NCI-H128 (cell line): ENCODE data around the gene RPS21.

ENCODE experiments used
- DNase-seq: peaks from one replicate; lab custom pipeline; 2025; ENCODE audit not compliant: unreplicated experiment; lab: John Stamatoyannopoulos, UW

Gene RPS21

DNA sequence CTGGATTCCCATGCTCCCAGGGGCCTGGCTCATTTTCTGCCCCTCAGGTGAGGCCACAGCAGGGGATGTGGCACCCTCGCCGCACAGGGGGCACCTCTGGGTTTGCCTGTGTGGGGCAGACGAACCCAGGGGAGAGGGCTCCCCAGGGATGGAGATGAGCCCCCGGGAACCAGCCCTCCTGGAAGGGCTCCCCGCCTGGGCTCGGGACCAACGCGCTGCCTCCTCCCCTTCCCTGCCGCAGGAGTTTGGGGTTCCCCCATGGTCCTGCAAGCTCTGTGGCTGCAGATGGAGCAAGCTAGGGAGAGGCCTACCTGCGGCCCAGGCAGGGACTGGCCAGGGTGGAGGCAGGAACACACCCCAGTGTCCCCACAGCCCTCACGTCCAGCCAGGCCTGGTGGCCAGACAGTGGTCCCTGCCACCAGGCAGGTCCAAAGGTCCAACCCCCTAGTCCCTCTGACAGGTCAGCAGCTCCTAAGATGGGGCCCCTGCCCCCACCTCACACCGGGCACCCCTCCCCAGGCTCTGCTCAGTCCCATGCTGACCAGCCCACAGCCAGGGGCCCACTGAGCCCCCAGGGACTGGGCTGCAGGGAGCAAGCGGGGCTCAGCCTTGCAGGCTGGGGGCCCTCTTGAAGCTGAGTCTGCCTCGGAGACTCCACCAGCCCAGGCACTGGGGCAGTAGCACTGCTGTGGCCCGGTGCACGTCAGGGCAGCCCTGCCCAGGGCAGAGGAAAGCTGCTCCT, 33.4 kb upstream of the RPS21 start:
- no peak for DNase-seq

DNA sequence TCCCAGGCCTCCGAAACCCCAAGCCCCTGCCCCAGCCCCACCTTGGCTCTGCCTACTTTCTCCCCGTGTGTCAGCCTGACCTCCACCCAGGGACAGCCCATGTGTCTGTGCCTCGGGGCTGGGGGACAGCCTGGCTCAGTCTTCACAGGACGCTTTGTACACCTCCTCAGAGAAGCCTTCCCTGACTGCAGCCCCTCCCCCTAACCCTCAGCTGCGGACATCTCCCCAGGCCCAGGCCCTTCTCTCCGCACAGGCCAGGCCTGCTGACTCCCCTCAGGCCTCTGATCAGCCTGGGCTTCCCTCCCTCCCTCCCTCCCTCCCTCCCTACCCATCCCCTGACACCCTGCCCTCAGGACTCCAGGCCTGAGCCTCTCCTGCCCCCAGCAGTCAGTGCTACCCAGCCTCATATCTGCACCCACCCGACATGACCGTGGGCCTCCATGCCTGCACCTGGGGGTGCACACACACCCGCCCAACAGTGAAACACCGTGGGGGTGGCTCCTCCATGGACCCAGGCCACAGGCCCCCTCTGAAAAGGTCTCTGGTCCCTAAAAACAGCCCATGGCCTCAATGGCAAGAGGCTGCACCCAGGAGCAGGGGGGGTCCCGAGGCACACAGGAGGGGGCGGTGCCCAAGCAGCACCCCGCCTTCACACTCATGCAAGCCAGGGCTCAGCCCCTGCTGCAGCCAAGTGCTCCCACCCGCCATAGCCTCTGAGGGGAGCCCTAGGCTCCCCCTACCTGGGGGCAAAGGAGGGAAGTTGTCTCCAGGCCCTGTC, 32.7 kb upstream of the RPS21 start:
- no peak for DNase-seq

DNA sequence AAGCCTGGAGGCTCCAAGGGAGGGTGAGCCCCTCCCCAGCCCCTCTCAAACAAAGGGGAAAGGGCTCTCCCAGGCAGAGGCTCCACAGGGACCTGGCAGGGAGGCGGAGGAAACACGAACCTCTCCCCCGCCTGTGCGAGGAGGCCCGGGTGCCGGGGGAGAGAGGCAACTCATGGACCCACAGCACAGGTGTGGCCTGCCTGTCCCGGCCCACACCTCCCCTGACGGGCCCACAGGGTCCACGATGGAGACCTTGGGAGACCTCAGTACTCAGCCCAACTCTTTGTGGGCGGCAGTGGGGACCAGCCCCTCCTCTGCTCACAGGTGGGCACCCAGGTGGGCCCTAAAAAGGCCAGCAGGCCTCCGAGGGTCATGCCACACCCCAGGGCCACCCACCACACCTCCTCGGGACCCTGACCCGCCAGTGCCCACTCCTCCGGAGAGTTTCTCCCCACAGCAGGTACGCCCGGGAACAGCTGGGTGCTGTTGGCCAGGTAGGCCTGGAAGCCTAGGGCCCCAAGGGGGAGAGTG, 32.0 kb upstream of the RPS21 start:
- DNase-seq = no peak

DNA sequence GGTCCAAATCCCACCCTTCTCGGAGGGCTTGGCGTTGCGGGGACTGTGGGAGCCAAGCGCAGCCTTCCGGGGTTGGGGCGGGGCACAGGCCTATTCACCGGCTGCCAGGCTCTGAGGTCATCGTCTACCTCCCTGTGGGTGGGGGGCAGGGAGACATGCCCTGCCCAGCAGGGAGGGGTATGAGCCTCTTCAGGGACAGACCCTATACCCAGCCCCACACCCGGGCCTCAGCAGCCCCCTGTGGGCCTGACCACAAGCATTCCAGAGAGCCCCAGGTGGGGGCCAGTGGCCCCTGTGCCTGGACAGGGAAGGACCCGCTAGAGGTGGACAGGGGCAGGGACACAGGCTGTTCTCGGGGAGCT, 31.4 kb upstream of the RPS21 start:
- no peak for DNase-seq

DNA sequence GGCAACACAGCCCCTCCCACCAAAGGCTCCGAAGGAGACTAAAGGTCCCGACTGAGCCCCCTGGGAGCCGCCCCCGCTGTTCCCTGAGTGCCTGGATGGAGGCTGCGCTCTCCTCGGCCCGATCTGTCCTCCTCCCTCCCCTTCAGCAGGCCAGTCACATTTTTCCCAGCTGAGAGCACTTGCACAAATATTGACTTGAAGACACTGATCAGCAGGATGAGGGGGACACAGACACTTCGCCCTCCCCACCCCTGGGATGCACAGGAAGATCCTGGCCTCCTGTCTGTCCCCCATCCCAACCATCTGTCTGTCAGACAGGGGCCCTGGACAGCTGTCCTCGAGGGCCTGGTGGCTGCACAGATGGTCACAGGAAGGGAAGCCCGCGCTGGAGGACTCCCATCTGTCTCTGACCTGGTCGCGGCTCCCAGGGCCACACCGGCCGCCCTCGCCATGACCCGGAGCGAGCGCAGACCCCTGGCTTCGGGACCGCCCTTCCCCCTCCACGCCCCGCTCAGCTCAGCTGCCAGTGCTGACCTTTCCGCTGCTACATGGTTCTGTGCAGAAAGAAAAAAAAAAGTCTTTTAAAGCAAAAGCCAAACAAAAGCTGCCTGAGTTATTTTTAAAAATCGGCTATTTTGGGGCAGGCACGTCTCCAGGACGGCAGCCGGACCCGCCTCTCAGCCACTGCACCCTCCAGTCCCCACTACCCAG, 30.9 kb upstream of the RPS21 start:
- no peak for DNase-seq

DNA sequence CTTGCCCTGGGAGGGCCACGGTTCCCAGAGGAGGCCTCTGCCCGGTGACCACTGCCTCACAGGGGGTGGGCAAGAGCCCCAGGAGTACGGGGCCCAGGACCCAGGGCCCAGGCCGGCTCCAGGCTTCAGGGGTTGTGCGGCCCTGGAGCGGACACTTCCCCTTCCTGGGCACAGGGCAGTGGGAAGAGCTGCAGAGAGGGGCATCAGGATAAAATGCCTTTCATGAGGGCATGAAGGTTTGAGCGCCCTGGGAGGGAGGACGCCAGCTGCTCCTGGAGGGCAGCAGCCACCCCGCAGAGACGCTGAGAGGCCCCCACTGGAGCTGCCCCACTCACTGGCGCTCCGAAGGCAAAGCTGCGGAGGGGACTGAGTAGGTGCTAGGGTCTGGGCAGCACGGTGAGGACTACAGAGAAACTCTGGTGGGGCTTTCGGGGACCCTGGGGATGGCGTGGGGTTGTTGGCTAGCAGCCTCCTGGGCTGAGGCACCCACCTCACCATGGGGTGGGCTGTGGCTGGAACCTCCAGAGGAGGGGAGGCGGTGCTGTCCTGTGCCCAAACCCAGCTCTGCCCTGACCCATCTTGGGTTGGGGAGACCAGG, 30.2 kb upstream of the RPS21 start:
- no peak for DNase-seq

DNA sequence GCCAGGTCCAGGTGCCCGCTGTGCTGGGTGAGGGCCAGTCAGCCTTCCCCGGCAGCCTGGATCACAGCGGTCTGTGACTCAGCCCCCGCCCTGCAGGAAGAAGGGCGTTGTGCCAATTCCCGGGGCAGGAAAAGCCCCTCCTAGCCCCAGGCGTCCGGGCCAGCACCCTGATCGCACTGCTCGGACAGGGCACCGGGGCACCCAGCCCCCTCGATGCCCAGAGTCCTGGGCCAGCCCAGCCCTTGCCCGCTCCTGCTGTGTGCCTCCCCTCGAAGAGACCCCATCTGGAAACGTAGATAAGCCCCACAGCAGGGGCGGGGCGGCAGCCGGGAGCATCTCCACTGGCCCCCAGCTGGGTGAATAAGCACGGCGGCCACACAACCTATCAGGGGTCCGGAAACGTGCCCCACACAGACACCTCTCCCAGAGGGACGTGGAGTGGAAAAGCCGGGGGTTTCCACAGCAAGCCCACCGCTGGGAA, 29.7 kb upstream of the RPS21 start:
- no peak for DNase-seq

DNA sequence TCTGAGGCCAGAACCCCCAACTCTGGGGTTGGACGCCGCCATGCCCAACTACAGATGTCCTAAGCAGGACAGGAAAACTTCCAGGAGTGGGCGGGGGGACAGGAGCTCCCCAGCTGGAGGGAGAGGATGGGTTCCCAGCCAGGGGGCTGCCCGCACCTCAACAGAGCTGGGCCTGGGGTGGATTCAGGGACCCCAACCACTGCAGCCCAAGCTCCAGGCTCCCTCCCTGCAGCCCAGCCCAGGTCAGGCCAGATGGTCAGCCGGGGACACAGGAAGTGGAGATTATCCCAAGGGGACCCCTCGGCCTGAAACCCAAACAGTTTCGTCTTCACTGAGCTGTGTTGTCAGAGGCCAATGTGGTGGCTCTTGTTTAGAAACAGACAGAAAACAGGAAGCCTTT, 29.2 kb upstream of the RPS21 start:
- DNase-seq = no peak

DNA sequence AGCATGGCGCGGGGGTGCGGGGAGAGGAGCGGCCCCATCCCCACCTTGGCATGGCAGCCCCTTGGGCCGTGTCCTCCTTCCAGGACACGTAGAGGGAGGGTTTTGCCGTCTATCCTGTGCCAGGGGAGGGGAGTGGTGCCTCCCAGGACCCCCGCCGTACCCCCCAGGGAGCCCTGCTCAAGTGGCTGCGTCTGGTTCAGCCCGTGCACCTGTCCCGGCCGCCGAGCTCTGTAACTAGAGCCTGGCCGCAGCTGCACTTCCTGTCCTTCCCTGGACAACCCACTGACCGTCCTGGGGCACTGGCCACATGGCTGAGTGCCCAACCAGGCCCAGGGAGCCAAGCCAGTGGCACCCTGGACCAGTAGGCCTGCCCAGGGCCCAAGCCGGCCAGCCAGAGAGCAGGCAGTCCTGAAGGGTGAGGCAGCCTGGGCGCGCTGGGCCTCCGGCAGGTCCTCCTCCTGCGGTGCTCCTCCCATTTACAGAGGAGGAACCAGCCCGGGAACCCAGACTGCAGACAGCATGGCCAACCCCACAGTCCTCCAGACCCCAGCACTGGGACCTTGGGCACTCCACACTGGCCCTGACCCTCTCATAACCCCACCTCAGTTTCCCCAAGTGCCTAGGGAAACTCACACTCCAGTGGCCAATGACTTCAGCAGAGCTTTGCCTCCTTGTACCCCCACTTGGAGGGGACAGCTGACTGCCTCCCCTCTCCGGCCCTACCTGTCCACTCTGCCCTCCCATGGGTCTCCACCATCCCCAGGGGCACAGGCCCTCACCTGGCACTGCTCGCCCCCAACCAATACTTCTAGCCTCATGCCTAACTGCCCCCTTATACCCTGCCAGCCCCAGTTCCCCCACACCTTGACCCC, 28.5 kb upstream of the RPS21 start:
- no peak for DNase-seq

DNA sequence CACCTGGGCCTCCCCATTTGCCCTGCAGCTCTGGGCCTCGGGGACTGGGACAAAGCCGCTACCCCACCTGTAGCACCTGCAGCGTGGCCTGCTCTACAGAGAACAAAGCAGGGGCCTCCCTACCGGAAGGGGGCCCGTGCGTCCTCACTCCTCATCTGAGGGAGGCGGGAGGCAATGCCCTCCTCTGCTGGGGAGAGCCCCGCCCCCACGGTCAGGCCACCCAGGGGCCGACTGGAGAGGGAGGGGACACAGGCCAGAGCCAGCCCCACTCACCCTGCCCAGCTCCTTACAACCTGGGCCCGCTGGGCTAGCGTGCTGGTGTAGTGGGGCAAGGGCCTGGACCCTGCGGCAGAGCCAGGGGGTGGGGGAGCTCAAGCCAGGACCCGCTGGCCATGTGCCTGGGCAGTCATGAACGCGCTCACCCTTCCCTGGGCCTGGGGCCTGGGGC, 27.8 kb upstream of the RPS21 start:
- no peak for DNase-seq

DNA sequence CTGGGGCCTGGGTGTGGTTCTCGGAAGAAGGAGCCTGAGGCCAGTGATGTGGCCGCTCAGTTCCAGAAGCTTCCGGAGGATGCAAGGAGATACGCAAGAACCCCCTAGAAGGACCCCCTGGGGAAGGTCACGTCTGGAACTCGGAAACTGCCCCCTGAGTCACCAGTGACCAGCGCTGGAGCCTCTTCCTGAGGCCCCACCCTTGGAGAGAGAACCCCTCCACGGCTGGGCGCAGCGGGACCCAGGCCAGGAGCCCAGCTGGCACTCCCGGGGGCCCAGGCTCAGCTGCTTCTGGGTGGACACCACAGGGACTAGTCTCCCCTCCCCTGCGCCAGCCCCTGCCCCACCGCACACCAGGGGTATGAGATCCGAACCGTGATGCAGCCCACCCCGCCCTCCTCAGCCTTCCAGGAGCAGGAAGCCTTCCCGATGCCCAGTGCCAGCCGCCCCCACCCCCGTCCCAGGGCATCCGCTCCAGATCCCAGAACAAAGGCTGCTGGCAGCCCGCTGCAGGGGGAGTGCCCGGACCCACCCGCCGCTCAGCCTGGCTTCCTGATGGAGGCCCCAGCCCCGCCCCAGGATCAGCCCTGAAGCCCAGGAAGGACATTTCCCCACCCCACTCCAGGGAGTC, 27.3 kb upstream of the RPS21 start:
- DNase-seq = no peak

DNA sequence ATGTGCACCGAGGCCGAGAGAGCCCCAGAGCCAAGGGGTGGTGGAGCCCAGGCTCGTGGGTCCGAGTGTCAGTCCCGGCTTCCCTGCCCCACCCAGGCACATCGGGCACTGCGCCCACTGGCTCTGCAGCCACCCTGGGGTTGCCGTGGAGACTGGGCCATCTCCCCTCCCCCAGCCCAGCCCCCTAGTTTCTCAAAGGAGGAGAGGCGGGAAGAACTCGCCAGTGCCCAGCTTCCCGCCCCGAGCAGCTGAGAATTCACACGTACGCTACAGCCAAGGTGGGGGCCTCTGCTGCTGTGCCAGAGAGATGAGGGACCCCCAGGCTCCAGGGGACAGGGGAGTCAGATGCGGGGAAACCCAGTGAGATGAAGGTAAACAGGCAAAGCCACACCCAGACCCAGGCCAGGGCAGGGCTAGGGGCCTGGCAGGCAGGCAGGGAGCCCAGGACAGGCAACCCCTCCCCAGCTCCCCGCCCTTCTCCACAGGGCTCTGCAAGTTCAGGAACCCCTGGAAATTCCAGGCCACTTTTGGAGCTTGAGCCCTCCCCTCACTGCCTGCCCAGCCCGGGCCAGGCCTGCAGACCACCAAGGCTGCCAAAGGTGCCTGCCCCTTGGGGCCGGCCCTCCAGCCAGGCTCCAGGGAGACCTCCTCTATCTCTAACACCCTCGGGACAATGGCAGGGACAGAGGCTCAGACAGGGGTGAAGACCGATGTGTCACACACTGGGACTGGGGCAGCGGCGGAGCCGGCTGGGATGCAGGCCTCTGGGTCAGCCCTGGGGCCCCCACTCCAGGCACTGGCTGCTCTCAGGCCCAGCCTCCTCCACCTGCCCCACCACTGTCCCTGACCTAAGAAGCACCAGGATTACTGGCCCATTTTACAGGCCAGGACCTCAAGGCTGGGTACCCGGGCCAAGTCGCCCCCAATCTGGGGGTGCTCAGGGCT, 25.8 kb upstream of the RPS21 start:
- no peak for DNase-seq

DNA sequence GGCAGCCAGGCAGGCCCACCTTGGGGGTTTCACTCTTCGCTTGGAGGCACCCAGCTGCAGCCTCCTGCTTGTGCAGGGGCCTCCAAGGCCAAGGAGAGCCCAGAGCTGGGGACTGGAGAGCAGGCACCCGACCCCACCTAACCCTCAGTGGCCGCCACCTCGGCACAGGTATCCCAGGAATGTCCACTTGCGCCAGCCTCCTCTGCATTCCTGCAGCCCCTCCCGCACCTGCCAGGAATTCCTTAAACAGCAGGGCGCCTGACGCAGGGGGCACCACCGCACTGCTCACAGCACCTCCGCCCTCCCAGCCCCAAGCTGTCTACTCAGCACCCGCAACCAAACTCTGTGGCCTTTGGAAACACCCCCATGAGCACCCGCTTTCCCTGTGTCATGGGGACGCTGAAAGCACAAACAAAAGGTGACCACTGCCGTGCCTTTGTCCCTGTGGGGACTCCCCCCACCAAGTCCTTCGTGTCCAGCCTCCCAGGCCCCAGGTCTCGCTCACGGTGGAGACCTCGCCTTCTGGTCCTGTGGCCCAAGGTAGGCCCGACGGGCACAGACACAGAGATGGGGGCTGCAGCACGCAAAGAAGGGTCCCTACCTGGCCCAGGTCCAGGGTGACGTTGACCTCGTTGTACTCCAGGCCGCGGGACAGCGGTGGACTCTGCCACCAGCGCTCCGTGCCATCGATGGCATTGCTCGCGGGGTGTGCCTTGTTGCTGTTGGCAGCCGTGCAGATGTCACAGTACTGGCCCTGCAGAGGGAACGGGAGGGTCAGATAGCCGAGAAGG, 24.9 kb upstream of the RPS21 start:
- no peak for DNase-seq

DNA sequence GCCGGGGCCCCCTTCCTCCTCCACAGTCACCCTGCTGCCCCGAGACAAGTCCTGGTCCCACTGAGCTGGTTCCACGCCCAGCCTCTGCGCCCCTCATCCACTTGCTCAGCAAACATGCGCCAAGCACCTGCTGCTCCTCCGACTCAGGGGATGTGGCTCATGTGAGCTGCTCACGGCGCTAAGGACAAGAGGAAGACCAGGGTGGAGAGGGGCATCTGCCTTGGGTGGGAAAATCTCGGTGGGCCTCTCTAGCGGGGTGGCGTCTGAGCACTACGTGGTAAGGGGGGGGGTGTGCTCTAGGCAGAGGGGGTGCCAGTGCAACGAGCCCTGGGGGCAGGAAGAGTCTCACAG, 24.3 kb upstream of the RPS21 start:
- DNase-seq = no peak

DNA sequence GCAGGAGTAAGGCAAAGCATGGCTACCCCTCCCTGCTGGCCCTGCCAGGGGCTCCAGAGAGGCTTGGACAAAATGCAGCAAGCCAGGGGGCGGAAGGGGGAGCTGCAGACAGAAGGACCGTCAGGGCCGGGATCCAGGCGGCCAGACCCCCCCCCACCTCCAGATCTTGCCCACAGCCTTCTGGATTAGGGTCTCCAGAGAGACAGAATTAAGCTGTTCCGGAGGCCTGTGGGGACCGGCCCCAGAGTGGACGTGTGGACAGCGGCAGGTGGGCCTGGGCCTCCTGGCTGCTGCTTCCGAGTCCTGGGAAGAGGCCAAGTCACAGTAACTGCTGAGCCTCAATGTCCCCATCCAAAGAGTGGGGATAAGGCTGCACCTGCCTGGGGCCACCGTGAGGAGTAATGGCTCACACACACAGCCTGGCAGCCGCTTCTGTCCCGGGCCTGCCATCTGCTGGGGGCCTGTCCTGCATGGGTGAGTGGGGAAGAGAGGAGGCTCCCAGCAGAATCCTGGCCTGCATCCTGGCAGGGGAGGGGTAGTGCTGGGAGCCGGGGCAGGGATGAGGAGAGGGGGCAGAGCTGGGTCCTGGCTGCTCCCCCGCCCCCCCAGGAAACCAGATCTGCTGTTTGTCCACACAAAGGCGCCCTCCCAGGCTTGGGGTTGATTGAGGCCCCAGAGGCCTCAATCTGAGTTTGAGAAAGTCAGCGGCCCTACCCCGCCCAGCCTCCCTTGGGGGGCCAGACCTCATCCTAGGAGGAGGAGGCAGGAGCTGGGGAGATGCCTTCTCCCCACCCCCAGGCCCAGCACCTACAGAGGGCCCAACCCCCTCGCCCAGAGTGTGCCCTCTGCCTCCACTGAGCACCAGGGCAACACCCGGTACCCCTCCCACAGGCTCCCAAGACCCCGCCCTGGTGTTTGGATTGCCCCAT, 23.6 kb upstream of the RPS21 start:
- DNase-seq = no peak

DNA sequence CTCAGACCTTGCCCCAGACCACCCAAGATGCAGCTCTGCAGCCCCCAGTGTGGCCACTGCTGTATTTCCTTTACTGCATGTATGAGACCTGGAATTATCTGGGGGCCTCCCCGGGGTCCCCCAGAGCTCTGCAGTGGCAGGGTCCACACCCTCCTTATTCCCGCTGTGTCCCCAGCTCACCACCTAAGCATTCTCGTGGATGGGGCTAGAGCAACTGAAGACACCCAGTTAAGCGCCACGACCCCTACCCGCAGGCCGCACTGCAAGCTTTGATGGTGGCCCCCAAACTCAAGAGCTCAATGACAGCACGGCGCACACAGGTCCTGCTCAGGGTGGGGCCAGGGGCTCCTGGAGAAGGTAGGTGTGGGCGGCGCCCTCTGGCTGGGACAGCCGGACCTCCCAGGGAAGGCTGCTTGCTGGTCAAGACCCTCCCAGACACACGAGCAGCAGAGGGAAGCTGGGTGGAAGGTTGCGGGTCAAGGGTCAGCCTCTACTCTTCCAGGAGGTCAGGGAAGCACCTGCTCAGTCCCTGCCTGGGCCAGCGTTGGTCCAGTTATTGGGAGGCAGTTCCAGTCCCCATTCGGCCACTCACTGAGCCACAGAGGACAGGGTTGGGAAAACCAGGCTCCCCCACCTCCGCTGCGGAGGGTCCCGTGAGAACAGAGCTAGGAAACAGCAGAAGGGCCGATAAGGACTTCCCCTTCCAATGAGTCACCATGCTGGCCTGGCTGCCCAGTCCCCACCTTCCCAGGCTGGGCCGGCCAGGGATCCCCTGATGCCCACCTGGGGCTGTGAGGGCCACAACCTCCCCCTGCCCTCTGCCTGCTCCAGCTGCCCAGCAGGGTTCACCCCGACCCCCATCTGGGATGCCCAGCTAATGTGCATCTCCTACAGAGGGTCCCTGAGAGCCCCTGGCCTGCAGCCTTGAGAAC, 22.7 kb upstream of the RPS21 start:
- DNase-seq = no peak
